GM12891 (cell line): Measurements from ENCODE around the gene AKAP9.
A peak's percentile ranks its signal among the peaks of the same experiment; 100 is the strongest.

Experiments used
- DNase-seq: peaks from one replicate; pipeline ENCODE4 v3.0.0; 2011; ENCODE audit warnings: low spot score; ENCODE audit not compliant: insufficient read length
- FAIRE-seq: peaks from 2 replicates; lab custom pipeline; 2011; peaks lifted over from hg19 to GRCh38; lab: Jason Lieb, UNC
- PAX5 ChIP-seq: IDR thresholded peaks from 2 replicates; pipeline ENCODE4 v1.6.1; 2011; ENCODE audit warnings: low read length, moderate library complexity, mild to moderate bottlenecking; ENCODE audit not compliant: insufficient read depth, severe bottlenecking
- POLR2A ChIP-seq: IDR thresholded peaks from 2 replicates; pipeline ENCODE4 v1.6.1; 2011; ENCODE audit warnings: low read depth, low read length, control low read depth
- POLR2AphosphoS5 ChIP-seq: IDR thresholded peaks from 2 replicates; pipeline ENCODE4 v1.6.1; 2011; ENCODE audit warnings: low read depth, low read length, control low read depth
- POU2F2 ChIP-seq: IDR thresholded peaks from 2 replicates; pipeline ENCODE4 v1.6.1; 2011; ENCODE audit warnings: low read depth, mild to moderate bottlenecking, control low read depth, low read length, moderate library complexity
- SPI1 ChIP-seq: IDR thresholded peaks from 2 replicates; pipeline ENCODE4 v1.6.1; 2011; ENCODE audit warnings: low read depth, low read length, control low read depth
- TAF1 ChIP-seq: IDR thresholded peaks from 2 replicates; pipeline ENCODE4 v1.6.1; 2011; ENCODE audit warnings: low read depth, low read length, control low read depth

The AKAP9 gene

GRCh38 chr7:92028686-92029085 is 88.0 kb downstream of the AKAP9 start:
- TF ChIP-seq PAX5 (no peak), POLR2AphosphoS5 (no peak), POU2F2 (no peak), TAF1 (no peak), POLR2A (no peak), SPI1 (no peak)
- FAIRE-seq (no peak), DNase-seq (no peak)

GRCh38 chr7:92034116-92034515 is 93.5 kb downstream of the AKAP9 start:
- DNase-seq: no peak
- no peak for FAIRE-seq
- TF ChIP-seq POU2F2: no peak

GRCh38 chr7:92035576-92035975 is 94.9 kb downstream of the AKAP9 start:
- FAIRE-seq (no peak), DNase-seq (no peak)
- TF ChIP-seq POLR2A: no peak
- TF ChIP-seq TAF1: no peak
- TF ChIP-seq PAX5: no peak
- TF ChIP-seq POLR2AphosphoS5: no peak
- TF ChIP-seq POU2F2: no peak
- no peak for TF ChIP-seq SPI1

- TF ChIP-seq TAF1: no peak
- TF ChIP-seq POLR2A: no peak
- TF ChIP-seq SPI1: no peak
- no peak for TF ChIP-seq PAX5
- no peak for TF ChIP-seq POLR2AphosphoS5
- no peak for TF ChIP-seq POU2F2
- FAIRE-seq: no peak
- no peak for DNase-seq
These were observed 99.2 kb downstream of the AKAP9 start for GRCh38 chr7:92039900-92040299.

GRCh38 chr7:92042056-92042737 is 101.5 kb downstream of the AKAP9 start:
- TF ChIP-seq TAF1 (no peak), POLR2AphosphoS5 (no peak), PAX5 (no peak), POLR2A (no peak), SPI1 (no peak), POU2F2 (no peak)
- DNase-seq (no peak), FAIRE-seq (peak; percentile 50)

- DNase-seq: no peak
- FAIRE-seq: no peak
- TF ChIP-seq POU2F2 (no peak), POLR2A (no peak), TAF1 (no peak), SPI1 (no peak), PAX5 (no peak), POLR2AphosphoS5 (no peak)
These were observed 102.4 kb downstream of the AKAP9 start for GRCh38 chr7:92043098-92043497.

GRCh38 chr7:92043637-92044036 is 103.0 kb downstream of the AKAP9 start:
- FAIRE-seq (no peak), DNase-seq (no peak)
- no peak for TF ChIP-seq PAX5

GRCh38 chr7:92044148-92044547 is 103.5 kb downstream of the AKAP9 start:
- no peak for TF ChIP-seq SPI1
- no peak for TF ChIP-seq POU2F2
- no peak for TF ChIP-seq TAF1
- no peak for TF ChIP-seq POLR2A
- FAIRE-seq: no peak

GRCh38 chr7:92044940-92045339 is 104.3 kb downstream of the AKAP9 start:
- DNase-seq (no peak), FAIRE-seq (no peak)
- no peak for TF ChIP-seq POU2F2
- no peak for TF ChIP-seq TAF1
- no peak for TF ChIP-seq POLR2AphosphoS5
- TF ChIP-seq PAX5: no peak
- no peak for TF ChIP-seq POLR2A

More at GRCh38 chr7:92044148-92044547, 103.5 kb downstream of the AKAP9 start:
- DNase-seq: no peak

- DNase-seq (no peak), FAIRE-seq (no peak)
- no peak for TF ChIP-seq PAX5
- TF ChIP-seq POLR2AphosphoS5: no peak
- TF ChIP-seq POU2F2: no peak
- no peak for TF ChIP-seq SPI1
- TF ChIP-seq TAF1: no peak
These were observed 111.0 kb downstream of the AKAP9 start for GRCh38 chr7:92051655-92052054.

- no peak for FAIRE-seq
- no peak for DNase-seq
- no peak for TF ChIP-seq SPI1
- TF ChIP-seq TAF1: no peak
- TF ChIP-seq POLR2AphosphoS5: no peak
- TF ChIP-seq POLR2A: no peak
- no peak for TF ChIP-seq PAX5
- no peak for TF ChIP-seq POU2F2
These were observed 111.5 kb downstream of the AKAP9 start for GRCh38 chr7:92052159-92052558.
